GM21360 (cell line): ENCODE data around the gene AHNAK.
"Not testable (repeated sequence)": the region's sequence is repeated elsewhere in the genome, so short reads cannot be mapped to it uniquely, and the experiment has no call there.

Experiments
- ATAC-seq: cut with Tn5 transposase; IDR thresholded peaks from one replicate; pipeline ENCODE4 v1.9.1; 2021; ENCODE audit warnings: mild to moderate bottlenecking, moderate library complexity; ENCODE audit not compliant: unreplicated experiment

AHNAK gene, protein sequence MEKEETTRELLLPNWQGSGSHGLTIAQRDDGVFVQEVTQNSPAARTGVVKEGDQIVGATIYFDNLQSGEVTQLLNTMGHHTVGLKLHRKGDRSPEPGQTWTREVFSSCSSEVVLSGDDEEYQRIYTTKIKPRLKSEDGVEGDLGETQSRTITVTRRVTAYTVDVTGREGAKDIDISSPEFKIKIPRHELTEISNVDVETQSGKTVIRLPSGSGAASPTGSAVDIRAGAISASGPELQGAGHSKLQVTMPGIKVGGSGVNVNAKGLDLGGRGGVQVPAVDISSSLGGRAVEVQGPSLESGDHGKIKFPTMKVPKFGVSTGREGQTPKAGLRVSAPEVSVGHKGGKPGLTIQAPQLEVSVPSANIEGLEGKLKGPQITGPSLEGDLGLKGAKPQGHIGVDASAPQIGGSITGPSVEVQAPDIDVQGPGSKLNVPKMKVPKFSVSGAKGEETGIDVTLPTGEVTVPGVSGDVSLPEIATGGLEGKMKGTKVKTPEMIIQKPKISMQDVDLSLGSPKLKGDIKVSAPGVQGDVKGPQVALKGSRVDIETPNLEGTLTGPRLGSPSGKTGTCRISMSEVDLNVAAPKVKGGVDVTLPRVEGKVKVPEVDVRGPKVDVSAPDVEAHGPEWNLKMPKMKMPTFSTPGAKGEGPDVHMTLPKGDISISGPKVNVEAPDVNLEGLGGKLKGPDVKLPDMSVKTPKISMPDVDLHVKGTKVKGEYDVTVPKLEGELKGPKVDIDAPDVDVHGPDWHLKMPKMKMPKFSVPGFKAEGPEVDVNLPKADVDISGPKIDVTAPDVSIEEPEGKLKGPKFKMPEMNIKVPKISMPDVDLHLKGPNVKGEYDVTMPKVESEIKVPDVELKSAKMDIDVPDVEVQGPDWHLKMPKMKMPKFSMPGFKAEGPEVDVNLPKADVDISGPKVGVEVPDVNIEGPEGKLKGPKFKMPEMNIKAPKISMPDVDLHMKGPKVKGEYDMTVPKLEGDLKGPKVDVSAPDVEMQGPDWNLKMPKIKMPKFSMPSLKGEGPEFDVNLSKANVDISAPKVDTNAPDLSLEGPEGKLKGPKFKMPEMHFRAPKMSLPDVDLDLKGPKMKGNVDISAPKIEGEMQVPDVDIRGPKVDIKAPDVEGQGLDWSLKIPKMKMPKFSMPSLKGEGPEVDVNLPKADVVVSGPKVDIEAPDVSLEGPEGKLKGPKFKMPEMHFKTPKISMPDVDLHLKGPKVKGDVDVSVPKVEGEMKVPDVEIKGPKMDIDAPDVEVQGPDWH (N-terminal part only)

DNA sequence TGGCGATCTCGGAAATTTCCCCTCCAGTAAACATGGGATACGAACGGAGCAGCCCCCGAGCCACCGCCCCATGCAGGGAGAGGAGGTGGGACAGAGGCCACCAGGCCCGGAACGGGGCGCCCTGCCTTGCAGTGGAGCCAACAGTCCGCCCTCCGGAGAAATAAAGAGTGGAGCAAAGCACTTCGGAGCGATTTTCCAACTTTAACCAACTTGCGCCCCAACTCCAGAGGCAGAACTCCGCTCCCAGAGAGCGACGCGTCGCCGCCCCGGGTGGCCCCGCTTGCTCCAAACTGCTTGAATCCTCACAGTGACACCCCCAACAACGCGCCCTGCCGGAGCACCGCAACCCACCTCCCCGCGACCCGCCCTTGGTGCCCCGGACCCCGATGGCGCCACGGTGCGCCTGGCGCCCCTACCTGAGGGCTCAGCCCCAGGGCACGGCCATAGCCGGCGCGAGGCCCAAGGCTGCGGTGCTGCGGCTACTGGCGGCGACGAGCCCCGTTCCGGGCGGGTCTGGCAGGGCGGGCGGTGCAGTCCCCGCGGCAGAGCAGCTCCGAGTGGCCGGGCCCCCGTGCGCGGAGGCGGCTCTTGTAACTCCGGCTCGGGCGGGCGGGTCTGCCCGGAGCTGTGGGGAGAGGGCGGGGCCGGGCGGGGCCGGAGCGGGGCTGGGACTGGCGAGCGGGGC is at the start of gene AHNAK:
Gene AHNAK, minus strand, starts transcription at position 563 of the 685 bp plus-strand sequence. CDS start 10,708 bp downstream, outside the sequence.
- ATAC-seq = no peak

DNA sequence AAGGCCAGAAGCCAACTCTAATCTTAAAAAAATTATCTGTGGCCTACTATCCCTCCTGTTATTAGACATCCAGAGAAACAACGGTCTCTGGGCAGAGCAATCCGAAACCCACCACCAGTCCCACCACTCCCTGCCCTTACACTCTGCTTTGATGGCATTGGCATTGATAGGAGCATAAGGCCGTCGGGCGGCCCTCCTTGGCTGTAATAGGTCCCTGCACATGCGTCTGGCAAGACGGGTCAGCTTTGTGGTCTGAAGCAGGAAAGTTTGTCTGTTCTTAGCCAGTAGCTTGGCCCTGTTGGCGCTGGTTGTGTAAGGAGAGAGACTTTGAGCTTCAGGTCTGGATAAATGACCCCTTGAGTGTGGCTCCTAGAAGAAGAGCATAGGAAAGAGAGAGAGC is 48.5 kb upstream of the AHNAK start:
- ATAC-seq = no peak

DNA sequence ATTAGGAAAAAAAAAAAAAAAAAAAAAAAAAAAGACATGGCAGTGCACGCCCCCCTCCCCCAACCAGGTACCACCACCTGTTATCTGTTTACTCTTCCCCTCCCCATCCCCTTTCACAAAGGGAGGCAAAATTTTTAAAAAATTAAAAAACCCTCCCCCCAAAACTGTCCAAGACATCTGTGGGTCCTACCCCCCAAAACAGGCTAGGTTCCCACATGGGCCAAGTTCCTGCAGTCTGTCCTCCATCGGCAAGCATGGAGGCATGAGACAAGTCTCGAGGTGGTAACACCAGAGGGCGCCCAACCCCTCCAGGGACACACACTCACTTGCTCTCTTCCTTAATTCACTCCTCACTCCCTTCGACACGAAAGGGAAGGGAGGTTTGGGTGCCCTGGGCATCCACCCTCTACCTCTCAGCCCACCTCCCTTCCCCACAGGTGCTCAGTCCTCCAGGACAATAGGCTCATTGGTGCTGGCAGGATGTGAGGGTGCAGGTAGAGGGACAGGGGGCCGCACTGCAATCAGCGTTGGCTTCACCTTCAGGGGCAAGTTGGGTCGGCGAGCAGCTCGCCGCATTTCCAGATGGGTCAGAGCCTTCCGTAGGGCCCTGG is 46.9 kb upstream of the AHNAK start:
- no peak for ATAC-seq

DNA sequence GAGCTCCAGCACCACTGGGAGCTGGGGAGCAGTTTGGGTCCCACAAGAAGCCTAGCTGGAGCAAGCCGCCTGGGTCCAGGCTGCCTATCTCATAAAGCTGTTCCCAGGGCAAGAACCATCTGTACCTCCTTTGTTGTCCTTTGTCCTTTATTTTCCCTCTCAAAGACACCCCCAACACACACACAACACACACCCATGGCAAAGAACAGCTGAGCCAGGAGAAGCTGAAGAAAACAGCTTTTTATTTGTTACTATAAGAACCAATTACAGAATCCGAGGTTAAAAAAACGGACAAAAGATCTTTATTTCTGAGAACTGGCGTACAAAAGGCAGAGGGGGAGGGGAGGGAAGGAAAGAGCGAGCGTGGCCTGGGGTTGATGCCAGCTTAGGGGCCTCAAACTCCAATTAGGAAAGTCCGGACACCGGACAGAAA is 46.4 kb upstream of the AHNAK start:
- ATAC-seq = no peak

DNA sequence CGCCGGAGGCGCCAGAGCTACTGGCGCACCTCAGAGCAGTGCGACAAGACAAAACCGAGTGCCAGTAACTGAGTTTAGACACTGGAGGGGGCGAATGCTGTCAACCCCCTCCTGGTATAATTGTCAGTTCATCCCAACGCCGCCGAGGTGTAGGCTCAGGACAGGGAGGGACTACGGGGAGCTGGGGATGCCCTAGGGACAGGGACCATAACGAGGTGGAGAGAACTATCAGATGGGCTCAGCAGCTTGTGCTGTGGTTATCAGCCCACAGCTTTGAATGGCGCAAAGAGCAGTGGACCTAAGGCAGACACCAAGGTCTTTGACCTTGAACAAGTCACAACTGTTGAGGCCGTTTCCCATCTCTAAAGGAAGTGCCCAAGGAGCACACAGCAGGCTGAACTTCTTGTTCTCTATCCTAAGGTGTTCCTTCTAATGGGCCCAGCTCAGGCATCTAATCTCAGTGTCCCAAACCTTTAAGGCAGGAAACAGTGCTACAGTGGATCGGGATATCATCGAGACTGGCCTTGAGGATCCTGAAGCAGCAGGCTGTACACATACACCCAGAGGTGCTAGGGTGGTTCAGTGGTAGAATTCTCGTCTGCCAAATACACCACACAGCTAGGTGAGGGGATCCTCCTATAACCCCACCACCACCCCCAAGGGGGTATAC is 45.7 kb upstream of the AHNAK start:
- ATAC-seq = no peak

DNA sequence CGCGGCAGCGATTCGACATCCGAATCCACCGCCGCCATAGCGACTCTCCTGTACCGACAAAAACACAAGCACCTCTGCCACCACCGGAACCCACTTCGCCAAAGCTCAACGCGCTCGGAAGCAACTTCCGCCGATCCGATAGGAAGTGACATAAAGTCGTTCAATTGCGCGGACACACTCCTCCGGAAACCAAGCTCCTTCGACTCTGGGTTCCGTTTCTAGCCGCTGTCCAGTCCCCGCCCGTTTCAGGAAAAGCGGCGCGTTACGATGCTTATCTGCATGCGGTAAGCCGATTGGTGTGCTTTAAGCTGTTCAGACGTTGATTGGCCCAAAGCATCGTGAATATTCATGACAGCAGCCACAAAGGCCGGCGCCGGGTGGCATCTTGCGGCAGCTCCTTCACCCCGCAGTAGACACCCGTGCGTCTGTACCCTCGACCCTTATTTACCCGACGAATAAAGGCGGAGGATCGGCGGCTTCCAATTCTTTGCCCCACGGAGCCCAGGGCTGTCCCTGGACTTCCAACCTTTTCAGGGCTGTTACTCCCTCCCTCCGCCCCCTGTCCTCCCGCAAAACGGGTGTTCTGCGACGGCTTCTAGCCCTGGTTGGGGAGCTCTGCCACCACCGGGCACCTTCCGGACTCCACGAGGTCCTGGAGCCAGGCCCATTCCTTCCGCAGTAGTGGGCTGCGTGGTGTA is 45.0 kb upstream of the AHNAK start, which contains the start of gene TUT1:
Gene TUT1, minus strand, starts transcription at position 76 of the 698 bp plus-strand sequence. Its CDS starts 38 bp downstream, at position 38.
- ATAC-seq = peak; percentile 82

DNA sequence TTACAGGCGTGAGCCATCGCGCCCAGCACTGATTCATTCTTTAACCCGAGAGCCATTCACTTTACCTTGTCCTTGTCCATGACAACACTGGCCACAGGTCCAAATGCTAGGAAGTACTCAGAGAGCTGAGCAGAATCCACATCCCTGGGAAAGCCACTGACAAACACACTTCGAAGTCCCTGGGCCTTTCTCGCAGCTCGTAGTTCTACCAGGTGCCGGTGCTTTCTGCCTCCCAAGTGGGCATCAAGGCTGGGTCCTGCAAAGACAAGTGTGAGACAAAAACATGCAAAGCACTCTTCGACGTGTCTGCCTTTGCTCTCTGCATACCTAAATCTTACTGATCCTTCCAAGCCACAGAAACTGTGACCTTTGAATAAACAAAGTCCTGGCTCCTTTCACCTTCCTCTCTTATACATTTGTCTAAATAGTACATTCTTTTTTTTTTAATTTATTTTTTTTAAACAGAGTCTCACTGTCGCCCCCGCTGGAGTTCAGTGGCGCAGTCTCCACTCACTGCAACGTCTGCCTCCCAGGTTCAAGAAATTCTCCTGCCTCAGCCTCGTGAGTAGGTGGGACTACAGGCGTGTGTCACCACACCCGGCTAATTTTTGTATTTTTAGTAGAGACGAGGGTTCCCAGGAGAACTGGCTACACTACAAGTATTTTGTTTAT is 42.5 kb upstream of the AHNAK start:
- ATAC-seq = no peak

DNA sequence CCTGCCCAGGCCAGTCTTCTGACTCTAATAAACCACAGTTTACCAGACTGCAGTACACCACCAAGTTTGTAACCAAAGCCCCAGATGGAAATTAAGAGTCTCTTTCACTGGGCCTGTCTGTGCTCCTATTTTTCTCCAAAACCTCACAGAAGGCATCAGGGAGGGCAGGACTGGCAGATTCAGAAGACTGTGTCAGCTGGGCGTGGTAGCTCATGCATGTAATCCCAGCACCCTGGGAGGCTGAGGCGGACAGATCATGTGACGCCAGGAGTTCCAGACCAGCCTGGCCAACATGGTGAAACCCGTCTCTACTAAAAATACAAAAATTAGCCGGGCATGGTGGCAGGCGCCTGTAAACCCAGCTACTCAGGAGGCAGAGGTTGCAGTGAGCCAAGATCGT is 38.8 kb upstream of the AHNAK start:
- ATAC-seq = not testable (repeated sequence)

DNA sequence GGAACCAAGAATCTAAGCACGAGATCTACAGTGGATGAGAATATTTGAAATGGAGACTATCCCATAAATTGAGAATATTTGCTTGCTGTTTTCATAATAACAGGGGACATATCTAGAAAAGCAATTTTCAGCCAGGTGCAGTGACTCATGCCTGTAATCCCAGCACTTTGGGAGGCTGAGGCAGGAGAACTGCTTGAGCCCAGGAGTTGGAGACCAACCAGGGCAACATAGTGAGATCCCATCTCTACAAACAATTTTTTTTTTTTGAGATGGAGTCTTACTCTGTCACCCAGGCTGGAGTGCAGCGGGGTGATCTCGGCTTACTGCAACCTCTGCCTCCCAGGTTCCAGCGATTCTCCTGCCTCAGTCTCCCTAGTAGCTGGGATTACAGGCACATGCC is 35.1 kb upstream of the AHNAK start:
- ATAC-seq = not testable (repeated sequence)

DNA sequence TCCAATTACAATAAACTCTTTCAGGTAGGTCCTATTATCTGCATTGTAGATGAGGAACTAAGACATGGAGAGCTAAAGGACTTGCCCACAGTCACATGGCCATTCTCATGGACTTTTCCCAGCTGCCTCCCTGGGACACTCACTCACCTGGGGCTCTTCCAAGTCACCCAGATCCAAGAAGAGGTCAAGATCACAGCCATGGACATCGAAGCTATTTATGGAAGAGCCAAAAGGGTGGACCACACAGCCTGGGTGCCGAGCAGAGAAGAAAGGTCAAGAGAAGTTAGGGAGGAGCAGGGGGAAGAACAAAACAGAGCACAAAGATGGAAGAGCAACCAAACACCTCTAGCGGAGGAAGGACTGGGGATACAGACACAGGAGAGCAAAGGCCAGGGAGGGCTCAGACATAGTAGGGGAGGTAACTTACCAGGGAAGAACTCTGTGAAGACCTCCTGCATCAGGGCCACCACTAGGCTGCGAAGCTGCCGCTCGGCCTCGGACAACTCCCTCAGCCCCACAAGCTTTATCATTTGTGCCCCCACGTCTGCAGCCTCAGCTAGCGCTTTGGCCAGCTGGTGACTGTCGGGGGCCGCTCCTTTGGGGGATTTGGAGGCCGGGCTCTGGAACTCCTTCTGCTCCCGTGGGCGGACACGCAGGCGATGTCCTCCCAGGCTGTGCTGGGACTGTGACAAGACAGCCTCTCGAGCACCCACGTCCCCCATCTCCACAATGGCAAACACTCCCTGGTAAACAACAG is 34.5 kb upstream of the AHNAK start:
- ATAC-seq = no peak

DNA sequence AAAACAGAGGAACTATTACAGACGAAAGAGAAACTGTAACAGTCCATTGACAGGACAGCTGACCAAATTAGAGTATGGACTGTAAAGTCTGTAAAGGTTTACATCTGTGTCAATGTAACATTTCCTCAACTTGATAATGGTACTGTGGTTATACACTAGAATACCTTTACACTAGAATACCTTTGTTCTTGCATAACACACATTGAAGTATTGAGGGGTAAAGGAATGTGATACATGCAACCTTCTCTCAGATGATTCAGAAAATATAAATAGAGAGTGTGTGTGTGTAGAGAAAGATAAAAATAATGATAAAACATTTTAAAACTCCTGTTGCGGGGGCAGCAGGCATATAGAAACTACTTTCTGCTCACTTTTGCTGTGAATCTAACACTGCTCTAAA is 32.6 kb upstream of the AHNAK start:
- ATAC-seq = no peak

DNA sequence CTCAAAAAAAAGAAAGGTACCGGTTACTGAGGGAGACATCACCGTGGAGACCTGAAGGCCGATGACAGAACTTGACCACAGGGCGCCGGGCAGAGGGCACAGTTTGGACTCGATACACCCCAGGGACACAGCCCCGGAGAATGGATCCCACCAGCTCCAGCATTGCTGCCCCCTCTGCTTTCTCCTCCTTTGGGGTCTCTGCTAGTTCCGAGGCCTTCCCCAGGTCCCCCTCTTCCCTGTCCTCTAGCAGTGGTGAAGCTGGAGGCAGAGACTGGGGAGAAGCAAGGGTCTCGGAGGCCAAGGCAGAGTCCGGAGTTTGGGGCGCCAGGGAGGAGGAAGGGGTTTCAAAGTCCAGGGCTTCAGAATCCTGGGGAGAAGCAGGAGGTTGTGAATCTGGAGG is 31.9 kb upstream of the AHNAK start:
- no peak for ATAC-seq

DNA sequence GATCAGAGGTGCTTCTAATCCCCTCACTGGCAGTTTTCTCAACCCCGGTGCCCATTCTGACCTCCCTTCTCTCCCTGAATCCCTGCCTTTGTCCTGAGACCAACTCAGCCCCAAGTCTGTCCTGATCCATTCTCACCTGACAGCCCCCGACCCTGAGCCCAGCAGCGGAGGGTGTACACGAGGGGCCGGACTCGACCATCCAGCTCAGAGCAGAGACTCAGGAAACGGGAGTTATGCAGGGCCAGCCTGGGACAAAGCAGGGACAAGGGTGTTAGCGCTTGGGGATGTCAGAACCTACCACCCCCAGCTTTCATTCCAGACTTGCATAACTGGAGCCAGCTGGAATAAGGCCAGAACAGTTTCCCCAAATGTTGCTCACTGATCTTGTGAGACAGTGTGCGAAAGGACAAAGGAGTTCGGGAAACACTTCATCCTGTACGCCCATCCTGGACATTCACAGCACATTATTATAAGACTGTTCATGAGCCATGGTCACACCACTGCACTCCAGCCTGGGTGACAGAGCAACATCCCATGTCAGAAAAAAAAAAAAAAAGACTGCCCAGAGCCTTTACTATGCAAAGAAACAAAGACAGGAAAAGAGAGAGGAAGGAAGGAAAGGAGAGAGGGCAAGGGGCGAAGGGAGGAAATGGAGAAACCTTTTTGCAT is 30.6 kb upstream of the AHNAK start:
- ATAC-seq = no peak

DNA sequence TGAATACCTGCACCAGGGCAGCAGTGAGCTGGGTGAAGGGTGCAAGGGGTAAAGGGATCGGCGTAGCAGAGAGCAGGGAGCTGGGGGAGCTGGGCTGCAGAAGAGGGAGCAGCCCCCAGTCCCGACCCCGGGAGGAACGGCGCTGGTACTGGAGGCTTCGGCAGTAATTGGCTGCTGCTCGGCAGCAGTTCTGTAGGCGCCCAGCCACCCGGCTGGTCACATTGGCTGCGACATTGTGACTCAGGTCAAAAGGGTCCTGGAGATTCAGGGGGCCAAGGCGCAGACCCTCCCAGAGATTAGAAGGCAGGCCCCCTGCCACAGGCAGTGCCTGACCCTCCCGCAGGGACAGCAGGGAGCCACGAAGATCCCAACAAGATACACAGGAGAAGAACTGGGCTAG is 29.2 kb upstream of the AHNAK start:
- ATAC-seq = no peak

DNA sequence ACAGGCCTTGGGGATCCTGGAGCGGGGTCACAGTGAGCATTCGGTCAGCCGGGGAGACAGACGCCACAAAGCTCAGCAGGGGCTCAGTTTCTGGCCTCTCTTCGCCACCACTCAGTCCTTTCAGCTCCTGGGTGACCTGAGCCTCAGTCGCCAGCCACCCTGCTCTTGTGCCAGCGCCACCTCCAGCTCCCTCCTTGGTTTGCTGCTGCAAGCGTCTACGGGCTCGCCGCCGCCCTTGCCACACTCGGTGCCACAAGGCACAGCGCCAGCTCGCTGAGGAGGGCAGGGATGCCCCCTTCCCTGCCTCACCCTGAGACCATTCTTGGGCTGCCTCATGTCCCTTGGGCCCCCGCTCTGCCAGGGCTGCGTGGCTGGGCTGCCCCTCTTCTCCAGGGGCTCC is 28.6 kb upstream of the AHNAK start:
- no peak for ATAC-seq

DNA sequence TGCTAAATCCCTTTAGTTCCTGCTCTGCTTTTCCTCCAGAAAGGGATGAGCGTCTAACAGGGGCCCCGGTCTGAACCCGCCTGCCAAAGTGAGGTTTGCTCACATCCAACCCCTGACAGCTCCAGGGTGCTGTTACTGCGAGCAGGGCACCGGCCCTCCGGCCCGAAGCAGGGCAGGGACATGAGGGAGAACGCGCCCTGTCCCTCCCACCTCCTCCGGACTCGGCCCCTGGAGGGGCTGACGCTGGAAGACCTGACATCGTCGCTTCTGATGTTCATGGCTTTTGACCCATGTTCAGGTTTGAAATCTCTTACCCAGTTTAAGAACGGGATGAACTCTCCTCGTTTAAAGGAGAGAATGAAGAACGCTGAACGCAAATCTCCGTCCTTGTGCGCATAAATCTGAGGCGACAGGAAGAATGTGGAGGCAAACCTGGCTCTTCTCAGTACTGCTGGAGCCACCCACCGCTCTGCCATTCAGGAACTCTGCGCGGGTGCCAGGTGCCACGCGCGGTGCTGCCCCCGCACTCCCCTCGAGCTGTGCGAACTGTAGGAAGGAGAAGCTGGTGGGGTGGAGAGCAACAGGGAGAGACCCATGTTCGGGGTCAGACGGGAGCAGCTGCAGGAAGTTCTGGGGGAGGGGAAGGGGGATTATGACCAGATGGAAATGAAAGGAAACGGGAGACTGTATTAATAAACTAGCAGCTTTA is 27.9 kb upstream of the AHNAK start:
- peak; percentile 5 for ATAC-seq
